ENCODE data around the gene IL3.

The IL3 gene

DNA sequence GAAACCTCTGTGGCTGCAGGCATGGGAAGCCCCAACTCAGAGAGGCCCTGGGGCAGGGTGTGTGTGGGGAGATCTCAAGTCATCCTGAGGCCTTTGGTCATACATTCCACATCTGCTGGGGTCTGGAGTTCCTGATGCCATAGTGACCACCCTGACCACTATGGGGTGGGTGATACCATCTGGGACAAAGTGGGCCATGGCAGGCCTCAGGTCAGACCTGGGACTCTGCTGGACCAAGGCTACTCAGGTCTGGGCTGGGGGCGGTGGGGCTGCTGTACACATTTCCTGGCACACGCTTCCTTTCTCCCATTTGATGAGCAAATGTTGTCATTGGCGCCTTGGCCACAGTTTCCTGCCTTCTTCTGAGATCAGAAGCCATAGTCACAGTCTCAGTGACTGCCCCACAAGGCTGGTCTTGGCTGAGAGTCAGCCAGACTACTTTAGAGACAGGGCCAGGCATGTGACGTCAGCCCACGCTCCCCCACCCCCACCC lies 33.9 kb upstream of the IL3 start:
- DNase-seq, result peak; percentile 30

DNA sequence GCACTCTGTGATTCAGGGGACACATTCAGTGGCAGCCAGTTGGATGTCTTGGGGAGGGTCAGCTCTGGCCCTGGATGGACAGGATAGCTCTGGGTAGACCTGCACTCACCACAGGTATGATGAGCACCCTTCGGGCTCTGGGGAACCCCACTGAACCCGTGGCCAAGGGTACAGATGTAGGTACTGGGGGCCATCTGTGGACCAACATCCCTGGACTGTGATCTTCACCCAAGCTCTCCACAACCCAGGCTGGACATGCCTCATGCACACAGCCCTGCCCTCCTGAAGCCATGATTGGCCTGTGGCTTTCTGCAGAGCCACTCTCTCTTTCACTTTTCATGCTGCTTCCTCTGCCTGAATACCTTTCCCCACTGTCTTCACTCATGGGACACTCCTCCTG lies 33.4 kb upstream of the IL3 start:
- DNase-seq, result no peak

DNA sequence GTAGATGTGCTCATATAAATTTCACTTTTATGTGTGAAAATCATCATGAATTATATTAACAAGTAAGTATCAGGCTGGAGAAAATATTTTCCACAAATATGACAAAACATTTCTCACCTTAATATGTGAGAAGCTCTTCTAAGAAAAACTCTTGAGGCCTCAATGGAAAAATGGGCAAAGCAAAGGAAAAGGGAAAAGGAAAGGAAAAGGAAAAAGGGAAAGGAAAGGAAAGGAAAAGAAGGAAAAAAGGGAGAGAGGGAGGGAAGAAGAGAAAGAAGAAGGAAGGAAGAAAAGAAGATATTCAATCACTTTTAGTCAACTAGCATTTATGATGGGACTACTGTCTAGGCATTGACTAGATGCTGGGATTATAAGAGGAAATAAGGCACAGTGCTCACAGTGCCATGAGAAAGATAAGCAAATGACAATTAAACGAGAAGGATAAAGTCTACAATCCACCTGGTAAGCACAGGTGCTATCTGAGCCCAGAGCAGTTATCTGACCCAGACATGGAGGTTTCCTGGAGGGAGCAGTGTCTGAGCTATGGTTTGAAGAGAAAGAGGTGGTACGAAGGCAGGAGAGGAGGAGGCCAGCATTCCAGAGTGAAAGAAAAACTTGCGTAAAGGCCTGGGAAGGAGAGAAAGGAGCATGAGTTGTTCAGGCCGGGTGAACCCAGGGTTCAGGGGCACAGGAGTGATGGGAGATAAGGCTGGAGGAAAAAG lies 30.7 kb upstream of the IL3 start:
- no peak for DNase-seq

DNA sequence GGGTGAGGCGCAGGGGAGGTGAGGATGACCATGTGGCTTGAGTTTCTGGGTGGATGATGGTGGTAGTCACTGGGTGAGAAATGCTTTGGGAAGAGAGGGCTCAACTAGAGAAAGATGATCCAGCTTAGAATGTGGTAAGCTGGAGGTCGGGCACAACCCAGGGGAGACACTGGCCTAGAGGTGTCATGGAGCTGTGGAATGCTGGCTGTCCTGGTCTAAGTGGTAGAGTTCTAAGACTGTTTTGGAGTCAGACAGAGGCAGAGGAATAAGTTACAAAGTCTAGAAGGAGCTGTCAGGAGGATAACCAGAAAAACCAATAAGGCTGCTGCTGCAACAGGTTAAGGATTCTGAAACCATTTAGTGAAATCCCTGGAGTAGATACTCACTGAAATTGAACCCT lies 29.8 kb upstream of the IL3 start:
- no peak for DNase-seq

DNA sequence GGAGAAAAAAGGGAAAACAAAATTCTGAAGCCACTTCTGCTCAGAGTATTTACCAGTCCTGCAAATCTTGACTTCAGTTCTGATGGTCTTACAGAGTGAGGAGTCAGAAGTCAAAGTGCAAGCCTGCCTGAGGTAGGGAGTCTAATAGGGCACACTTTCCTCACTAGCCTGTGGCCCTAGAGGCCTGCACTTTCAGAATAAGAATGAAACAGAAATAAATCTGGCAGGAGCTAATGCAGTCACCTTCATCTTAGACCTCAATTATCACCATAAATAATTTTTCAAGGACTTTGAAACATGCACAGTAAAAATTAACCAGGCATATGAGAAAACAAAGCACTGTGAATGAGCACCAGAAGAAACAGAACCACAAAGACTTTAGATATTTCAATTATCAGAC lies 28.3 kb upstream of the IL3 start:
- DNase-seq, result no peak

DNA sequence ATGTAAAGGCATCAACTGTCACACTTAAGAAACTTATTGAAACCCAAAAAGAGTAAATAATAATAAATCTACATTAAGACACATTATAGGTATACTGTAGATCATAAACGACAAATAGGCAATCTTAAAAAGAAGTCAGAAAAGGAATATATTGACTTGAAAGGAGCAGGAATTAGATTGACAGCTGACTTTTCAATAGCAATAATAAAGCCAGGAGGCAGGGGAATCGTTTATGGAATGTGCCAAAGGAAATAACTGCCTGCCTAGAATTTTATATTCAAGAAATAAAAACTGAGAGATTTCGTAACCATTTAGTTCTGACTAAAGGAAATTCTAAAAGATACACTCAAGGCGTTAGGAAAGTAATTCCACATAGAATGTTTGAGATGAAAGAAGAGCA lies 27.3 kb upstream of the IL3 start:
- DNase-seq, result no peak

DNA sequence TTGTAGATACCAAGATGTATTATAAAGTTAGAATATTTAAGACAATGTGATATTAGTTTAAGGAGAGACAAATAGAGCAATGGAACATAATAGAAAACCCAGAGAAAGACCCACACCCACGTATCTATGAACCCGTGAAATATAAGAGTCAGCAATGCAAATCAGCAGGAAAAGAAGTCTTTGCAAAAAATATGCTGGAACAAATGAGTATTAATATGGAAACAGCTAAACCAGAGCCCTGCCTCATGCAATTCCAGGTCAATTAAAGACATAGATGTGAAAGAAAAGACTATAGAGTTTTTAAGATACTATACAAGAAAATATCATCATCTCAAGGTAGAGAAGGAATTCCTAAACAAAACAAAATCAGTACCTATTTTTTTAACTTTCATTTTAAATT lies 23.1 kb upstream of the IL3 start:
- DNase-seq, result no peak

DNA sequence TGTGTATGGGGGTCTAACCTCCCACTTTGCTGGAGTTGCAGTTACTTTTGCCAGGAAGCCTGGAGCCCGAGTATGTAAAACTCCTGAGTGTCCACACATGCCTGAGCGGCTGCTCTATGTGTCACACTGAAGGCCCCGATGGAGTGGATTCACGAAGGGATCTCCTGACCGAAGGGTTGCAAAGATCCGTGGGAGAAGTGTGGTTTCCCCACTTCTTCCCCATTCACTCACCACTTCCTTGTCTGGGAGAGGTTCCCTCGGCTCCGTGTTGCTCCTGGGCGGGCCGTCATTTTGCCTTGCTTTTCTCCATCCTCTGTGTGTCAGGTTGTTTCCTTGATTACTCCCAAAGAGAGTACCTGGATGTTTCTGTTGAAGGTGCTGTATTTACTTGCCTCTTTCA lies 16.2 kb upstream of the IL3 start:
- no peak for DNase-seq

DNA sequence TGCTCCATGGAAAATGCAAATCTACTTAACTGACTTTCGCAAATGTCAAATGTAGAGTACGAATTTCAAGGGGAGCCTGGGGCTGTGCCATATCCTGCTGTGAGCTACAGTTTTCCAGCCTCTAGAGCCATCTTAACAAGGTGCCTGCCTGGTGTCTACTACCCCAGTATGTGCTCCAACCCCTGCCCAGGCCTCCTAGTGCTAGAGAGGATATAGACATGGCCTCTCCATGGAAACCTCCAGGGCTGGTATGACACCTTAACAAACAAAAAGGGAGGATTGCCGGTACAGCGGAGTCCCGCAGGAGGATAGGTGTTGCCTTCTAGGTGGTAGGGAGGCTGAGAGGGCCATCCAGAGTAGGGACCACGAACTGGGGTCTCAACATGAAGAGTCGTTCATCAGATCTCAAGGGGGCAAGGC lies 13.6 kb upstream of the IL3 start:
- DNase-seq, result no peak

DNA sequence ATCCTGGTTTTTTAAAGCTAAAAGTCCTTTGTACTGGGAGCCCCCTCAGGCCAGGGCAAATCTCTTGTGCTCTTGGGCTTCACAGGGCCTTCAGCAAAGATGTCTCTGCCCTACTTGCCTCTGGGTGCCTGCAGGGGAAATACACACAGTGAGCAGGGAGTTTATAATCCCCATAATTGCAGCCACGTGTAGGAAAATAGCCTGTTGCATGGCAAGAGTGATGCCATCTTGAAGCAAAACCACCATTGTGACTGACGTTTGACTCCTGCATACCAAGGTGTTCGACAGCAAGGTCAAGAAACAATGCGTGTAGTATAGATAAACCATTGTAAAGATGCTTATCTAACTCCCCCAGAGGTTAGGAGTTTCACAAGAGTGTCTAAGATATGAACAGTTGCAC lies 11.4 kb upstream of the IL3 start:
- no peak for DNase-seq

DNA sequence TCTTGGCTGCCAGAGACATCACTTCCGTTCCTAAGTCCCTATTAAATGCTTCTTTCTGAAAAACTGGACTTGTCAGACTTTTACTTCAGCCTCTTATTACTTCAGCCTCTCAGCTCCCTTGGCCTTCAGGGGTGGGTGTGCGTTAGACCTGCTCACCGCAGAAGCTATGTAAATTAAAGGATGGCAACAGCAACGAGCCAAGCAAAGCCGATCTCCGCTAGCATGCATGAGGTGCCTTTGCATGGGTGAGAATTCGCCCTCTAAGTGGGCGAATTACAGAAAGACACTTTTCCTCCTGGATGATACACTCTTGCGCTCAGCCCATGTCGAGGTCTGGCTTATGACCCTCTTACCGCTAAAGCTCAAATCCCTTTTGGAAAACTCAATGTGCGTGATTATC lies 10.9 kb upstream of the IL3 start:
- DNase-seq, result no peak

DNA sequence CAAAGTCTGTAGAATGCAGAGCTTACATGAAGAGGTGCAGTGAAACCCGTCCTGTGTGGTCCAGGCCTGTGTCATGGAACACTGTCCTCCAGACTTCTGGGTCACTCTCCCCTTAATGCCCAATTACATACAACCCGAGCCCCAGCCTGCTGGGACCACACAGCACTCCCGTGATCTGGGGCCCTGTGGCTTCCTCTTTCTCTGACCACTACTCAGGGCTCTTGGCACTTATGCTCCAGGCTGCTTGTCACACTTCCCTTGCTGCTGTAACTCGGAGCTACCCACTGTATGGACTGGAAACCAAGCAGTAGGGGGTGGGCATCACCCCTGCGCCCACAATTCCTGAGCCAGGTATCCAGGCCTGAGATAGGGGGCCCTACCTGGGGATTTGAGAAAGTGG lies 10.3 kb upstream of the IL3 start:
- DNase-seq, result no peak

DNA sequence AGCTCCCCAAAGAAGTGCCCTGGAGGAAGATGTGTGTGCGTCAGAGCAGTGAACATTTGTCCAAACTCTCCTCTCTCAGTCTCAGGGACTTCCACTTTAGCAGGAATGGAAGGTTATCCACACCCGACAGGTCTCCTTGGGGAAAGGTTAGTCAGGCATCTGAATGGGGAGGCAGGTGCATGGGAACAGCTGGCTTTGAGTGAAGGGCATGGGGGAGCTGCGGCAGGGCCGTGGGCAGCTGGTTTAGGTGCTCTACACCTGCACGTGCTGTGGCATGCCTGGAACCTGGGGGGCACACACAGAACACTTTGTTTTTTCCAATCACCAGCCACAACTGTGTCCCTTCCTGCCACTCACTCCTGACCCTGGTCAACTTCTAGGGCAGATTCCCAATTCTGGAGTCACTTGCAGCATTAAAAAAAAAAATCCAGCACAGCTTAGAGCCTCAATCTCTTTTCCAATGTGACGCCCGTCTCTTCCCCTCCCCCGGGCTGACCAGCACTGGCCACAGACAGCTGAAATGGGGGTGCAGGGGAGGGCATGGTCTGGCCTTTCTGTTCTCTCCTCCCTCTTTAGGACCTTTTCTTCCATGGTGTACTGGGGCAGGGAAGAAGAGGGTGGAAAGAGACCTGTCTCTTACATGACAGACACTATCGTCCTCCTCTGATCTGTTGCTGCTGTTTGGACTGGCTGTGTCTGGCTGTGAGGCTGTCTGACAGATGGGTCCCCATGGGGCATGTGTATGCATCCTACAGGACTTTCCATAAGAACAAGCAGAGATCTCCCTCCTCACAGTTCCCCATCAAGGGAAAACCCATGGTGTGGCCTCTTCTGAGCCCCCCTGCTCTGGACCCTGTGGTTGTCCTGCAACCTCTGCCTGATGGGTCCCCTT lies 9.5 kb upstream of the IL3 start:
- DNase-seq, result no peak

DNA sequence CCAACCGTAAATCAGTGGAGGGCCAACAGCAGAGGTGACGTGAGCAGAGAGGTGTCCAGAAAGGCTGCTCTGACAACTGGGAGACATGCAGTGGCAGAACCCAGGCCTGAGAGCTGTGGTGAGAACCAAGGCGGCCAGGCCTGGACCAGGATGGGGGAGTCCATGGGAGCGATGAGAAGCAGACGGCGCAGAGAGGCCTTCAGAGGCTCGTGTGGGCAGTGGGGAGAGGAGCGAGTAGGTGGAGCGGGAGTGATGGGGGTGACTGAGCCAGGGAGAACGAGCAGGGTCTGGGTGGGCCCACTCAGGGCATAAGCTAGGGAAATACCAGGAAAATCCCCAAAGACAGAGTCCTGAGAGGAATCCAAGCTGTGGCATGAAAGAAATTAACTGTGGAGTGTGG lies 7.9 kb upstream of the IL3 start:
- no peak for DNase-seq

DNA sequence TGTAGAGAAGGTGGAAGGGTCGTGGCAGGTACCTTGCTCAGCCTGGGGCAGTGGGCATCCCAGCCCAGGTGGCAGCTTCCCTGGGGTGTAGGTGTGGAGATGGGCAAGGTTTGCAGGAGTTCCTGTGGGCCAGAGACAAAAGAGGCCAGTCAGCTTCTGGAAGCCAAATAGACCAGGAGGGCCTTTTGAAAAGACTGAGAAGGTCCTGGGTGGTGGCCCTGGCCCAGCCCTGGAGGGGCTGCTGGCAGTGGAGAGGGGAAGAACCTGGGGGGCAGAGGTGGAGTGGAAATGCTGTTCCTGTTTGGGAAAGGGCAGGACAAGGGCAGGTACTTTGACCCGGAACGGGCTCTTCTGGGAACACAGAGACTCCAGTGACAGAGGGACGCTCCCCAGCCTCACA lies 7.0 kb upstream of the IL3 start:
- no peak for DNase-seq

DNA sequence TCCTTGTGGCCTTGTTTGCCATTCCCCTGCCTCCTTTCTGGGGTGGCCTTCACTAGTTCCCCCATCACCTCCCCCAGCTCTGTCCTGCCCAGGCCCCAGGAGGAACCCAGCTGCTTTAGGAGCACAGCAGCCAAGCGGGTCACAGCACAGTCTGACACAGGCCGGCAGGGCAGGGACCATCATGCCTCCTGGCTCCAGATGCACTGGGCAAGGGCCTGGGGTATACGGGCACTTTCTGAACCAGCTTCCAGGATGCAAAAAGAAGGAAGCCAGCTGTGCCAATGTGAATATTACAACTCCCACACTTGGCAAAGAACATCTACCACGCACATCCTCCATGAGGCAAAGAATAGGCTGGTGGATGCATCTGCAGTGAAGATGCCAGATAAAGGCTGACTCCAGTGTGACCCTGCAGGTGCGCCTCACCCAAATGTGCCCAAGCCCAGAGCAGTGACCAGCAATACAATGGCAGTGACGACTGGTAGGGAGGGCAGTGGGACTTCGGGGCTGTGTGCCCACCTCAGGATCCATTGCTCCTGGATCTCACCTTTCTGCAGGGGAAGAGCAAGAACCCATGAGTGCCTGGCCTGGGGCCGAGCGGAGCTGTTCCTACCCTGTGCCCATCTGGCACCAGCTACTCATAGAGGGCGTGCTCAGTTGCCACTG lies 6.3 kb upstream of the IL3 start:
- no peak for DNase-seq

DNA sequence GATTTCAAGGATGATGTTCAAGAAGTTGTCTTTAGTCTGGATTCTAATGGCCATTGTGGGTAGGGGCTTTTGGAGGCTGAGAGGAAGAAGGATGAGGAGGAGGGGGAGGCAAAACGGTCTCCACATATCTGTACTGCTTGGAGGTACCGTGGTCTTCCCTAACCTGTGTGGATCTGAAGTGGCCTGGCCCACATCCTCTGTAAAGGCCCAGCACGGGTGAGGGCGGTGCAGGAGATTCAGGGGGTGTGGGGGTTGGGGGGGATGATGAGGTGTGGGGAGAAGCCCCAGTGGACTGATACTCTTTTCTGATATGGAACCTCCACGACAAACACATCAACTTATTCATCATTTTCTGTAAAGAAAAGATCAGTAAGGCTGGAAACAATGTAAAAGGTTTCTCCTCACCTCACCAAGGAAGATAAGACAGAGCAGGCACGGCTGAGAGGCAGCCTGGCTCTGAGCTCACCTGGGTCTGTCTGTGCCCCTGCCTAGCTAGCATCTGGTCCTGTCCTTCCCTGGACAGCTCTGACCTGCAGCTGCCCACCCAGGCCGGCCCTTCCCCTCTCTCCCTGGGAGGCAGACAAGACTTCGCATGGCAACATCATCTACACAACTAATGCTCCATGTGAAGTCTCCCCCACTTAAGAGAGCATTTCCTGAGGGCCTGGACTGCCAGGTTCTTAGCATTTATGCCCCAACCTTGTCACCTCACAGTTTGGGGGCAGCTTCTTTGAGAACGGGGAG lies 5.6 kb upstream of the IL3 start:
- no peak for DNase-seq

DNA sequence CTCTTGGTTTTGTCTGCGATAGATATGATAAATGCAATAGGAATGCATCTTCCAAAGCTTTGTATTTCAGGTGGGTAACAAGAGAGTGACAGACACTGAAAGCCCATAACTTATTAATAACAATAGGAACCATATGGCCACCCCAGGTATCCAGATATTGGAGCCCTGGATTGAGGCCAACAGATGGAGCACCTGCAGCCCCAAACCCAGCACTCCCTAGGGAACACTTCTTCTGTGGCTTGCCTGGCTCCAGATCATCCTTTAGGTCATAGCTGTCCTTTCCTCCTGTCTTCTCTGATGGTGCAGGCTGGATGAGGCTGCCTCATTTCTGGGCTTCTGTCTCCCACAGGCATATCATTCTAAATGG lies 5.0 kb upstream of the IL3 start:
- DNase-seq, result no peak

DNA sequence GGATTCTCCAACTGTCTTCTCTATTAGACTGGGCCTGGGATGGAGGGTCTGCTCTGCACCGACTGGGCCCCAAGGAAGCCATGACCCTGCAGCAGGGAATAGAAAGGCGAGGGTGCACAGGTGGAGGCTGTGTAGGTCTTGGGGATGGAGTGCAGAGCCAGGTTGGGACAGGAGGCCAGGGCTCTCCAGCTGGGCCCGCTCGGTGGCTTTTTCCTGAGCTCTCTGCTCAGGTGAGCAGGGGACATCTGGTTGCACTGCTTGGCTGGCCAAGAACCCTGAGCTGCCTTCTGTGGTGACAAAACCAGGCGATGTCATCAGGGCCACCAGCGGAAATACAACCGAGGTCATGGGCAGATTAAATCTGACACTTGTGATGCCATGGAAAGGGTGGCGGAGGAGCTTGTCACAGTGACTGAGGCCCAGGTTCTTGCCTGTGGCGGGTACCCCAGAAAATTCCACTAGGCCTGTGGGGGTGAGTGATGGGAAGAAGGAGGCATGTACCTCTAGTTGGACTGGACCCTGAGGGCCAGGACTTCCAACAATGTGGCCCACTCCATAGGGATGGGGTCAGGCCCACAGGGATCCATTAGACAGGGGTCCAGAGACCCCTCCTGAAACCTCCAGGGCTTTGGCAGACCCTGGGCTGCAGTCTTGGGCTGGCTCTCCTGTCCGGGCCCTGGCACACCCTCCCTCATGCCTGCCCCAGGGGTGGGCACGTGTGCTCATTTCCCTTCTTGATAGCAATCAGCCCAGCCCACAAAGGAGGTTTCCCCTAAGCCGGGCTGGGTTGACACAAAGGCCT lies 4.4 kb upstream of the IL3 start:
- peak; percentile 41 for DNase-seq

DNA sequence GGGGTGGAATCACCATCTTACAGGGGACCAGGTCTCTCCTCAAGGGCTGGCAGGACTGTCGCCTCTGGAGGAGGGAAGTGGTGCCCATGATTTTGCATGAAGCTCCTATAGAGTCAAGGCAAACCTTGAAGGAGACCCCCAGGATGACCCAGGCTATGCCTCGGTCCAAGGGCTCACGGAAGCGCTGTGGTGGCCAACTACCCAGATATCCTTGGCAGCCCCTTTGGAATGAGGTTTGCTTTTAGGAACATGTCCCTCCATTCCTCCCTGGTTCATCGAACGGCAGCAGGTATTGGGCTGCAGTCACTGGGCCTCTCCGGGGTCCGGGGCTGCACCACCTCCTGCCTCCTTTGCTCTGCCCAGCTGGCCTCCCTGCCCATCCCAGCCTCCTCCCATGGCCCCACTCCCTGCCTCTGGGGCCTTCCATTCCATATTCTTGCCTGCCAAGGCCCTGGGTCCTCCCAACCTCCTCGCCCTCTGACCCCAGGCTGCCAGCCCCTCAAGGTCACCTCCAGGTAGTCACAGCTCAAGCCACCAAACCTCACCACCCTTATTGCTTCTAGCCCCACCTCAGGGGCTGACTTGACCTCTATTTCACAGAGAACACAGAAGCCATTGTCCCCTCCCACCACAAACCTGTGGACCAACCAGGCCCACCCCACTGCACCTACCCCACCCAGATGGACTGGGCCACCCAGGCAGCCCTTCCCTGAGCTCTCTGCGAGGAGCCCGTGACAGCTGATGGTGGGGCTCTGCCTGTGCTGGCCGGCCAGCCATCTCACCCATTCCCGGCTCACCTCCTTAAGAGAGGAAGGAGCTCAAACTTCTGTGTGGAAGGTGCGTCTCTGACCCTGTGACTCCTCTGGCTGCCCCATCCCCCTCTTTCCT lies 3.6 kb upstream of the IL3 start:
- DNase-seq, result no peak

Data from stimulated activated CD4-positive, alpha-beta T cell treated with anti-CD3 and anti-CD28 coated beads, Interleukin-4, amount 100 ng/mL, for 24 hours (primary cell).